ENCODE data around the gene CLEC11A. TPM values are rescaled to one million over a fixed set of nuclear protein-coding genes. Genes with fewer than 3 reads are reported as not detected.

Gene CLEC11A
- total and polyA plus RNA-seq, 2 of the 8 experiments (the other 6 are each of a cell fraction or from before 2014, with no cell fraction given) = 4.3 to 17.4 TPM

GRCh38 chr19:50703915-50704796 lies 19.0 kb upstream of the CLEC11A start:
- no peak overlapping the region for H3K56ac ChIP-seq (replicated peaks; ENCODE audit: insufficient read length, low read depth, low read length)
- peaks cover 0 to 21% (median 13%) of the 10 kb centered on the region in 4 experiments; a peak in 6 of 7 replicates for H3K27me3 ChIP-seq (replicated peaks in 1 of 4; ENCODE audit: control insufficient read depth in 3 of 4, extremely low read depth in 1 of 4, insufficient read depth in 3 of 4, low read length in 3 of 4)
- H3K27ac ChIP-seq (ENCODE audit: low read depth, low read length) = no peak overlapping the region
- H3K14ac ChIP-seq (ENCODE audit: insufficient read length) = no peak overlapping the region
- H3K18ac ChIP-seq (ENCODE audit: extremely low read depth, low read length) = no peak overlapping the region; the same call in 1 of the 2 replicates
- no peaks in the 10 kb centered on the region; the same call in 1 of the 2 replicates for H3K79me1 ChIP-seq (ENCODE audit: low read depth, low read length)
- no peak overlapping the region for H2BK20ac ChIP-seq (ENCODE audit: low read length)
- no peak overlapping the region for H3K4me3 ChIP-seq (ENCODE audit: extremely low read depth in 1 of 4, insufficient read depth in 2 of 4, low read depth in 3 of 4, low read length in 4 of 4)
- H2BK5ac ChIP-seq (ENCODE audit: low read depth, low read length) = no peak overlapping the region
- H2BK120ac ChIP-seq (replicated peaks; ENCODE audit: low read depth, low read length) = no peak overlapping the region
- peaks cover 0 to 3% of the 10 kb centered on the region in 2 experiments for H4K20me1 ChIP-seq (replicated peaks in 1 of 2; ENCODE audit: control insufficient read depth in 1 of 2, insufficient read depth in 2 of 2, low read length in 2 of 2)
- no peak overlapping the region for H4K5ac ChIP-seq (ENCODE audit: insufficient read length, low read depth, low read length)
- peaks cover 6% of the 10 kb centered on the region; the same call in 1 of the 2 replicates for H3K23me2 ChIP-seq (ENCODE audit: low read depth, low read length)
- no peaks in the 10 kb centered on the region for H3K36me3 ChIP-seq (ENCODE audit: control insufficient read depth in 2 of 4, insufficient read depth in 4 of 4, low read length in 3 of 4)
- H4K8ac ChIP-seq (ENCODE audit: extremely low read depth, insufficient read depth, low read length) = peak overlapping the region; percentile 88; the same call in 1 of the 2 replicates
- H3K4ac ChIP-seq (replicated peaks; ENCODE audit: insufficient read length, low read depth, low read length) = no peak overlapping the region
- H3K9ac ChIP-seq (replicated peaks in 1 of 4; ENCODE audit: extremely low read depth in 1 of 4, low read depth in 3 of 4, low read length in 3 of 4) = no peak overlapping the region
- no peak for DNase-seq (ENCODE audit: low read depth in 1 of 2, low spot score in 2 of 2)
- no peaks in the 10 kb centered on the region for H3K9me3 ChIP-seq (ENCODE audit: insufficient read depth in 2 of 2, low read depth in 1 of 2, low read length in 1 of 2)
- H3K4me1 ChIP-seq (replicated peaks in 1 of 4; ENCODE audit: control insufficient read depth in 3 of 4, insufficient read depth in 4 of 4, low read length in 3 of 4) = peaks cover 0 to 3% (median 0%) of the 10 kb centered on the region in 4 experiments; a peak in 3 of 7 replicates
- ChIA-PET CTCF (ENCODE audit: partially characterized antibody) (interaction anchor here (0.6 to 7.0 kb wide), 29 partner anchors 8 to 391 kb away, joined by 3 to 170 read pairs (median 4); partner anchors contain the start of genes CLEC11A and SHANK1), POLR2A (ENCODE audit: partially characterized antibody) (interaction anchor here (0.7 to 5.4 kb wide), 10 partner anchors 9 to 101 kb away, joined by 3 to 34 read pairs (median 4); partner anchors contain the start of gene C19orf81)
- H3K79me2 ChIP-seq (ENCODE audit: control insufficient read depth in 1 of 2, insufficient read depth in 2 of 2, low read length in 2 of 2) = no peaks in the 10 kb centered on the region
- 60% methylated on average over 22 of the region's 22 CpGs; no CpG with 5 or more reads in 1 of the 2 experiments for whole genome bisulfite sequencing, 2 experiments (ENCODE audit: extremely low coverage in 1 of 2, insufficient coverage in 1 of 2, insufficient read length in 1 of 2, insufficient replicate concordance in 2 of 2, low coverage in 1 of 2, low lambda C conversion rate in 2 of 2, missing lambda C conversion rate in 1 of 2)
- H2AK5ac ChIP-seq (ENCODE audit: low read depth, low read length) = no peak overlapping the region
- no peak overlapping the region for H2AFZ ChIP-seq (ENCODE audit: low read length)
- H2BK12ac ChIP-seq (ENCODE audit: low read depth, low read length) = 0 out of 2 replicates have a peak overlapping the region, but pooled peaks have one; percentile 50
- no peak overlapping the region for H2BK15ac ChIP-seq (ENCODE audit: low read length)
- H3K23ac ChIP-seq (ENCODE audit: insufficient read length) = no peak overlapping the region
- H4K91ac ChIP-seq (replicated peaks; ENCODE audit: insufficient read length, low read length) = no peak overlapping the region
- FAIRE-seq = peak; percentile 13
- H3K4me2 ChIP-seq (ENCODE audit: insufficient read depth in 1 of 2, low read depth in 2 of 2, low read length in 2 of 2) = no peak overlapping the region
- TF ChIP-seq, protein P1, sequence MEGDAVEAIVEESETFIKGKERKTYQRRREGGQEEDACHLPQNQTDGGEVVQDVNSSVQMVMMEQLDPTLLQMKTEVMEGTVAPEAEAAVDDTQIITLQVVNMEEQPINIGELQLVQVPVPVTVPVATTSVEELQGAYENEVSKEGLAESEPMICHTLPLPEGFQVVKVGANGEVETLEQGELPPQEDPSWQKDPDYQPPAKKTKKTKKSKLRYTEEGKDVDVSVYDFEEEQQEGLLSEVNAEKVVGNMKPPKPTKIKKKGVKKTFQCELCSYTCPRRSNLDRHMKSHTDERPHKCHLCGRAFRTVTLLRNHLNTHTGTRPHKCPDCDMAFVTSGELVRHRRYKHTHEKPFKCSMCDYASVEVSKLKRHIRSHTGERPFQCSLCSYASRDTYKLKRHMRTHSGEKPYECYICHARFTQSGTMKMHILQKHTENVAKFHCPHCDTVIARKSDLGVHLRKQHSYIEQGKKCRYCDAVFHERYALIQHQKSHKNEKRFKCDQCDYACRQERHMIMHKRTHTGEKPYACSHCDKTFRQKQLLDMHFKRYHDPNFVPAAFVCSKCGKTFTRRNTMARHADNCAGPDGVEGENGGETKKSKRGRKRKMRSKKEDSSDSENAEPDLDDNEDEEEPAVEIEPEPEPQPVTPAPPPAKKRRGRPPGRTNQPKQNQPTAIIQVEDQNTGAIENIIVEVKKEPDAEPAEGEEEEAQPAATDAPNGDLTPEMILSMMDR (IDR thresholded peaks at IDR 0.05; ENCODE audit: control extremely low read depth in 1 of 3, insufficient read depth in 1 of 3, low read depth in 1 of 3, low read length in 3 of 3) = peak; percentile 49 to 82 (median 68)
- TF ChIP-seq, protein P2, sequence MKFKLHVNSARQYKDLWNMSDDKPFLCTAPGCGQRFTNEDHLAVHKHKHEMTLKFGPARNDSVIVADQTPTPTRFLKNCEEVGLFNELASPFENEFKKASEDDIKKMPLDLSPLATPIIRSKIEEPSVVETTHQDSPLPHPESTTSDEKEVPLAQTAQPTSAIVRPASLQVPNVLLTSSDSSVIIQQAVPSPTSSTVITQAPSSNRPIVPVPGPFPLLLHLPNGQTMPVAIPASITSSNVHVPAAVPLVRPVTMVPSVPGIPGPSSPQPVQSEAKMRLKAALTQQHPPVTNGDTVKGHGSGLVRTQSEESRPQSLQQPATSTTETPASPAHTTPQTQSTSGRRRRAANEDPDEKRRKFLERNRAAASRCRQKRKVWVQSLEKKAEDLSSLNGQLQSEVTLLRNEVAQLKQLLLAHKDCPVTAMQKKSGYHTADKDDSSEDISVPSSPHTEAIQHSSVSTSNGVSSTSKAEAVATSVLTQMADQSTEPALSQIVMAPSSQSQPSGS (IDR thresholded peaks at IDR 0.05; ENCODE audit: low read length) = no peak
- no peak for TF ChIP-seq RBBP5 (IDR thresholded peaks at IDR 0.05; ENCODE audit: borderline replicate concordance, low read depth, low read length)
- 0 out of 2 replicates have a peak, but pooled peaks have one; percentile 12 for TF ChIP-seq JUND (IDR thresholded peaks at IDR 0.05; ENCODE audit: low read length)
- peak; percentile 73 to 83 for TF ChIP-seq RAD21 (IDR thresholded peaks at IDR 0.05 in 1 of 2, conservative IDR thresholded peaks at IDR 0.05 in 1 of 2; ENCODE audit: low read depth in 2 of 2, low read length in 2 of 2)
